Testis (tissue), 2 donors: ENCODE data around the gene RNF141.

Experiments
- CTCF ChIP-seq, 3 experiments: fragments of 450-650 bp in 2 of 3; fragments of 200-600 bp in 1 of 3; sonication (generic) in 1 of 3; IDR thresholded peaks; one replicate each; pipeline ENCODE4 v1.5.1; 2016 to 2019; ENCODE audit warnings: antibody characterized with exemption in 3 of 3, mild to moderate bottlenecking in 2 of 3, moderate library complexity in 1 of 3
- POLR2A ChIP-seq: fragments of 450-650 bp; IDR thresholded peaks from one replicate; pipeline ENCODE4 v1.6.1; 2017; ENCODE audit warnings: antibody characterized with exemption, mild to moderate bottlenecking, moderate library complexity

GRCh38 chr11:10584071-10584501 is 43.1 kb upstream of the RNF141 start:
- TF ChIP-seq POLR2A (no peak), CTCF (IDR thresholded peaks at IDR 0.05) (no peak)
